IMR-90 (cell line): ENCODE measurements around the gene DIABLO. TPM values are rescaled to one million over a fixed set of nuclear protein-coding genes. Genes with fewer than 3 reads are reported as not detected.
A peak's percentile ranks its signal among the peaks of the same experiment; 100 is the strongest.
"Not testable (repeated sequence)": the region's sequence is repeated elsewhere in the genome, so short reads cannot be mapped to it uniquely, and the experiment has no call there.

Experiments used
- ATAC-seq: fragments of 200-7000 bp; cut with Tn5 transposase; 2 replicates; pipeline ENCODE4 v1.9.1; 2020; ENCODE audit warnings: low read depth, mild to moderate bottlenecking, moderate library complexity
- BruUV-seq: library from RNA; stranded (reverse); fragments of 400-500 nt; replicated peaks from 2 replicates; lab custom pipeline; 2021; lab: Mats Ljungman, UMichigan
- CTCF ChIA-PET: fragments of 300-600 bp; formaldehyde crosslinking; extraction: SDS; loops from one replicate; lab custom pipeline; 2021; ENCODE audit warnings: antibody characterized with exemption; lab: Yijun Ruan, JAX
- POLR2A ChIA-PET: fragments of 300-600 bp; sonication (Branson Sonifier 250); formaldehyde crosslinking; loops from one replicate; lab custom pipeline; 2022; ENCODE audit warnings: antibody characterized with exemption; ENCODE audit not compliant: unreplicated experiment; lab: Charles Lee
- DNase-seq: peaks from one replicate; pipeline ENCODE4 v3.0.0; 2013
- H2AFZ ChIP-seq: replicated peaks from 2 replicates; pipeline ENCODE3; 2013; ENCODE audit warnings: low read length, mild to moderate bottlenecking; ENCODE audit not compliant: poor library complexity
- H2AK5ac ChIP-seq: 2 replicates; pipeline ENCODE4 v1.6.1; 2013; ENCODE audit warnings: low read depth, low read length, inconsistent platforms
- H2AK9ac ChIP-seq: replicated peaks from 2 replicates; pipeline ENCODE3; 2013; ENCODE audit warnings: mild to moderate bottlenecking, low read depth, low read length, moderate library complexity; ENCODE audit not compliant: poor library complexity
- H2BK120ac ChIP-seq: 2 replicates; pipeline ENCODE4 v1.6.1; 2013; ENCODE audit warnings: low read depth, low read length, inconsistent platforms
- H2BK15ac ChIP-seq: 3 replicates; pipeline ENCODE4 v1.6.1; 2013; ENCODE audit warnings: low read depth, low read length, inconsistent platforms
- H2BK20ac ChIP-seq: 2 replicates; pipeline ENCODE4 v1.6.1; 2013; ENCODE audit warnings: low read depth, mild to moderate bottlenecking, inconsistent platforms, low read length, moderate library complexity
- H2BK5ac ChIP-seq: 2 replicates; pipeline ENCODE4 v1.6.1; 2013; ENCODE audit warnings: mild to moderate bottlenecking, low read depth, low read length, inconsistent platforms; ENCODE audit not compliant: poor library complexity, severe bottlenecking
- H3K14ac ChIP-seq: replicated peaks from 2 replicates; pipeline ENCODE4 v1.6.1; 2013; ENCODE audit warnings: low read depth, low read length, inconsistent platforms
- H3K18ac ChIP-seq: 2 replicates; pipeline ENCODE4 v1.6.1; 2013; ENCODE audit warnings: low read depth, low read length, control low read depth
- H3K23ac ChIP-seq: 2 replicates; pipeline ENCODE4 v1.6.1; 2013; ENCODE audit warnings: low read depth, low read length, inconsistent platforms
- H3K27ac ChIP-seq: 2 replicates; pipeline ENCODE4 v1.5.1; 2013; ENCODE audit warnings: mild to moderate bottlenecking, control low read depth, low read length; ENCODE audit not compliant: insufficient read depth
- H3K27me3 ChIP-seq: 2 replicates; pipeline ENCODE4 v1.6.1; 2013; ENCODE audit warnings: low read length; ENCODE audit not compliant: control insufficient read depth, insufficient read depth
- H3K36me3 ChIP-seq: 2 replicates; pipeline ENCODE4 v1.6.1; 2013; ENCODE audit warnings: low read length, mixed read lengths; ENCODE audit not compliant: control insufficient read depth, insufficient read depth
- H3K4ac ChIP-seq: 2 replicates; pipeline ENCODE4 v1.6.1; 2013; ENCODE audit warnings: low read depth, low read length, inconsistent platforms
- H3K4me1 ChIP-seq: 2 replicates; pipeline ENCODE4 v1.6.1; 2013; ENCODE audit warnings: low read length, mixed read lengths; ENCODE audit not compliant: control insufficient read depth, insufficient read depth
- H3K4me2 ChIP-seq: 2 replicates; pipeline ENCODE4 v1.6.1; 2013; ENCODE audit warnings: low read depth, mild to moderate bottlenecking, control low read depth, low read length, moderate library complexity
- H3K4me3 ChIP-seq: 2 replicates; pipeline ENCODE4 v1.5.1; 2013; ENCODE audit warnings: low read depth, mild to moderate bottlenecking, control low read depth, low read length, moderate library complexity; ENCODE audit not compliant: insufficient read depth
- H3K56ac ChIP-seq: 2 replicates; pipeline ENCODE4 v1.6.1; 2013; ENCODE audit warnings: low read length, inconsistent platforms; ENCODE audit not compliant: insufficient read depth; ENCODE audit errors: extremely low read depth
- H3K79me1 ChIP-seq, 2 experiments: 2 replicates each; pipeline ENCODE4 v1.6.1; 2013; ENCODE audit warnings: low read length in 2 of 2, inconsistent platforms in 1 of 2, low read depth in 1 of 2
- H3K9ac ChIP-seq: 2 replicates; pipeline ENCODE4 v1.6.1; 2013; ENCODE audit warnings: low read depth, low read length, control low read depth
- H3K9me1 ChIP-seq: 2 replicates; pipeline ENCODE4 v1.6.1; 2013; ENCODE audit warnings: low read length, inconsistent platforms; ENCODE audit not compliant: insufficient read depth
- H3K9me3 ChIP-seq: 2 replicates; pipeline ENCODE4 v1.6.1; 2013; ENCODE audit warnings: low read length; ENCODE audit not compliant: control insufficient read depth, insufficient read depth
- H4K20me1 ChIP-seq: 2 replicates; pipeline ENCODE4 v1.6.1; 2013; ENCODE audit warnings: low read length, inconsistent platforms; ENCODE audit not compliant: insufficient read depth
- H4K5ac ChIP-seq: 2 replicates; pipeline ENCODE4 v1.6.1; 2013; ENCODE audit warnings: mild to moderate bottlenecking, low read depth, low read length, control low read depth
- H4K8ac ChIP-seq, 2 experiments: 2 replicates each; pipeline ENCODE4 v1.6.1; 2013; ENCODE audit warnings: low read depth in 2 of 2, low read length in 2 of 2, control low read depth in 1 of 2, inconsistent platforms in 1 of 2
- H4K91ac ChIP-seq: 2 replicates; pipeline ENCODE4 v1.6.1; 2013; ENCODE audit warnings: low read depth, low read length, inconsistent platforms; ENCODE audit not compliant: insufficient read depth
- CHD1 ChIP-seq: IDR thresholded peaks from 2 replicates; pipeline ENCODE4 v1.6.1; 2012; ENCODE audit warnings: low read depth, low read length, improper control_type of control experiment
- CTCF ChIP-seq: conservative IDR thresholded peaks from 2 replicates; pipeline ENCODE4 v1.5.1; 2012; ENCODE audit warnings: mild to moderate bottlenecking, low read depth, low read length, improper control_type of control experiment
- RCOR1 ChIP-seq: IDR thresholded peaks from 2 replicates; pipeline ENCODE4 v1.6.1; 2012; ENCODE audit warnings: mild to moderate bottlenecking, low read length, improper control_type of control experiment; ENCODE audit not compliant: insufficient replicate concordance
- WGBS, 2 experiments: methylation state at CpG; one replicate each; pipeline versions ENCODE4 v1.1.5 to v1.1.7; 2013; ENCODE audit warnings: missing lambda C conversion rate in 2 of 2; ENCODE audit not compliant: insufficient read length in 1 of 2; ENCODE audit errors: extremely low coverage in 2 of 2; 5-methylcytosine and 5-hydroxymethylcytosine counted together
- dilution Hi-C: fragments of 300-500 bp; cut with HindIII; formaldehyde crosslinking; loops from one replicate; pipeline ENCODE4 v1.14.3; 2018; ENCODE audit warnings: low sequenced_read_pairs; ENCODE audit not compliant: unreplicated experiment
- in situ Hi-C: fragments of 300-500 bp; cut with MboI; formaldehyde crosslinking; loops from 3 replicates; pipeline ENCODE4 v1.14.3; 2019; ENCODE audit warnings: low sequenced_read_pairs, inconsistent platforms, mixed read lengths
- intact Hi-C: fragments of 100-400 bp; cut with micrococcal nuclease; formaldehyde crosslinking; loops from 2 replicates; pipeline ENCODE4 v1.10.0; 2022
- polyA plus RNA-seq, 3 experiments: library from polyadenylated mRNA; depleted of rRNA; stranded (reverse); fragments of >200 nt; gene quantifications; 2 replicates each; pipeline ENCODE4 v1.2.3, GENCODE V29; 2012; ENCODE audit warnings: low replicate concordance in 1 of 3
- total RNA-seq: library from RNA; depleted of rRNA; stranded (reverse); fragments of >200 nt; gene quantifications from 2 replicates; pipeline ENCODE4 v1.2.3, GENCODE V29; 2012
- TF ChIP-seq, protein P1 (sequence below): fragments of 150-350 bp; IDR thresholded peaks from 2 replicates; pipeline ENCODE4 v1.6.1; 2016; ENCODE audit warnings: low read depth, mild to moderate bottlenecking, low read length, moderate library complexity, borderline replicate concordance

DIABLO gene
- total and polyA plus RNA-seq, 2 of the 4 experiments (the other 2 are of a cell fraction), result 69.7 to 102 TPM

GRCh38 chr12:122265476-122265875 lies 39.6 kb upstream of the DIABLO start:
- H3K9me1 ChIP-seq, result no peaks in the 10 kb centered on the region
- peak overlapping the region; percentile 9; the same call in 1 of the 2 replicates for H2AK5ac ChIP-seq
- POLR2A ChIA-PET, result interaction anchor here (0.5 kb wide), 1 partner anchor 11 kb away, joined by 8 read pairs; no protein-coding TSS in a partner anchor
- H4K5ac ChIP-seq, result peak overlapping the region; percentile 91
- no CpG with 5 or more reads among the region's 1 CpG for WGBS, 2 experiments
- 0 out of 2 replicates have a peak overlapping the region, but pooled peaks have one; percentile 29 for H3K56ac ChIP-seq
- H3K27me3 ChIP-seq, result no peaks in the 10 kb centered on the region
- intact Hi-C loops (no loop called here), dilution Hi-C loops (no loop called here), in situ Hi-C loops (no loop called here)
- H2BK5ac ChIP-seq, result no peak overlapping the region
- peak overlapping the region; percentile 14; the same call in 1 of the 2 replicates for H3K23ac ChIP-seq
- H4K20me1 ChIP-seq, result no peaks in the 10 kb centered on the region
- TF ChIP-seq RCOR1 (no peak), CTCF (no peak), CHD1 (no peak)
- TF ChIP-seq, protein P1, sequence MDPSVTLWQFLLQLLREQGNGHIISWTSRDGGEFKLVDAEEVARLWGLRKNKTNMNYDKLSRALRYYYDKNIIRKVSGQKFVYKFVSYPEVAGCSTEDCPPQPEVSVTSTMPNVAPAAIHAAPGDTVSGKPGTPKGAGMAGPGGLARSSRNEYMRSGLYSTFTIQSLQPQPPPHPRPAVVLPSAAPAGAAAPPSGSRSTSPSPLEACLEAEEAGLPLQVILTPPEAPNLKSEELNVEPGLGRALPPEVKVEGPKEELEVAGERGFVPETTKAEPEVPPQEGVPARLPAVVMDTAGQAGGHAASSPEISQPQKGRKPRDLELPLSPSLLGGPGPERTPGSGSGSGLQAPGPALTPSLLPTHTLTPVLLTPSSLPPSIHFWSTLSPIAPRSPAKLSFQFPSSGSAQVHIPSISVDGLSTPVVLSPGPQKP, result no peak
- H2AK9ac ChIP-seq, result peak overlapping the region; percentile 80
- H4K8ac ChIP-seq, result peak overlapping the region; percentile 85 to 99
- peak overlapping the region; percentile 88 for H3K14ac ChIP-seq
- no peak overlapping the region; the same call in 1 of the 2 replicates for H3K27ac ChIP-seq
- CTCF ChIA-PET, result no interaction called here
- peak overlapping the region; percentile 91 for H3K4me2 ChIP-seq
- no peak overlapping the region for H3K18ac ChIP-seq
- peaks cover 12% of the 10 kb centered on the region for H3K36me3 ChIP-seq
- peaks cover 9 to 17% of the 10 kb centered on the region in 2 experiments; a peak in 3 of 4 replicates for H3K79me1 ChIP-seq
- H3K9me3 ChIP-seq, result no peaks in the 10 kb centered on the region
- H4K91ac ChIP-seq, result peak overlapping the region; percentile 90; the same call in 1 of the 2 replicates
- H2BK20ac ChIP-seq, result no peak overlapping the region
- no TSS peak for BruUV-seq
- H2BK15ac ChIP-seq, result no peak overlapping the region
- peak overlapping the region; percentile 98 for H2AFZ ChIP-seq
- H2BK120ac ChIP-seq, result no peak overlapping the region
- H3K4me1 ChIP-seq, result peaks cover 1% of the 10 kb centered on the region; the same call in 1 of the 2 replicates
- H3K4ac ChIP-seq, result peak overlapping the region; percentile 86
- no peak for DNase-seq
- no peak for ATAC-seq
- H3K4me3 ChIP-seq, result peak overlapping the region; percentile 71
- peak overlapping the region; percentile 81 for H3K9ac ChIP-seq

DNA sequence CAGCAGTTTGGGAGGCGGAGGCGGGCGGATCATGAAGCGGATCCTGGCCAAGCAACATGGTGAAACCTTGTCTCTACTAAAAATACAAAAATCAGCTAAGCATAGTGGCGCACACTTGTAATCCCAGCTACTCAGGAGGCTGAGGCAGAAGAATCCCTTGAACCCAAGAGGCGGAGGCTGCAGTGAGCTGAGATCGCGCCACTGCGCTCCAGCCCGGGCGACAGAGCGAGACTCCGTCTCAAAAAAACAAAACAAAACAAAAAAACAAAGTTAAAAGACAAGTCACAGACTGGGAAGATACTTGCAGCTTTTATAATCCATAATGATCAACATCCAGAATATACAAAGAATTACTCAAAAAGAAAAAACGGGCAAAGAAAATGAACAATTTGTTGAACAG lies 34.9 kb upstream of the DIABLO start:
- H3K9me3 ChIP-seq, dilution Hi-C loops, H3K4me3 ChIP-seq, H2BK15ac ChIP-seq, ATAC-seq, H4K5ac ChIP-seq, H3K4me2 ChIP-seq, H3K14ac ChIP-seq, H2BK120ac ChIP-seq, DNase-seq, H4K91ac ChIP-seq, H2AK9ac ChIP-seq, H2BK20ac ChIP-seq, H3K4ac ChIP-seq, H3K56ac ChIP-seq, H3K23ac ChIP-seq, CTCF ChIA-PET, H3K9me1 ChIP-seq, H2AK5ac ChIP-seq, H3K18ac ChIP-seq, H2AFZ ChIP-seq, H4K20me1 ChIP-seq, intact Hi-C loops, H3K9ac ChIP-seq, H3K27ac ChIP-seq, BruUV-seq, H4K8ac ChIP-seq, H3K27me3 ChIP-seq, H3K4me1 ChIP-seq, in situ Hi-C loops, H2BK5ac ChIP-seq: not testable (repeated sequence)
- Histone ChIP-seq H3K36me3 (peaks cover 32% of the 10 kb centered on the region), H3K79me1 (peaks cover 8 to 14% of the 10 kb centered on the region in 2 experiments; a peak in 3 of 4 replicates)
- 100% methylated on average over 3 of the region's 14 CpGs; no CpG with 5 or more reads in 1 of the 2 experiments for WGBS, 2 experiments
- POLR2A ChIA-PET, result interaction anchor here (0.7 kb wide), 1 partner anchor 44 kb away, joined by 4 read pairs; no protein-coding TSS in a partner anchor
